Measurements from ENCODE around the gene INHBC.

GRCh38 chr12:57474862-57475261 lies 40.3 kb downstream of the INHBC start:
- no peak for TF ChIP-seq POLR2A (IDR thresholded peaks at IDR 0.05)
- TF ChIP-seq POLR2AphosphoS5 (IDR thresholded peaks at IDR 0.05), result no peak
- TF ChIP-seq CTCF (IDR thresholded peaks at IDR 0.05), result no peak
